ENCODE results near the gene SLC30A3.

The SLC30A3 gene

GRCh38 chr2:27205206-27205605 is 57.6 kb downstream of the SLC30A3 start:
- H3K27ac ChIP-seq = no peak overlapping the region
- TF ChIP-seq CTCF (conservative IDR thresholded peaks at IDR 0.05) = no peak

- no peak for TF ChIP-seq CTCF (conservative IDR thresholded peaks at IDR 0.05)
- H3K27ac ChIP-seq = no peak overlapping the region
Measured at GRCh38 chr2:27204566-27204965, 58.3 kb downstream of the SLC30A3 start.

GRCh38 chr2:27203741-27204140 is 59.1 kb downstream of the SLC30A3 start:
- H3K27ac ChIP-seq = no peak overlapping the region
- no peak for TF ChIP-seq CTCF (conservative IDR thresholded peaks at IDR 0.05)

Measured in VCaP (cell line).